HG03280 (cell line): ENCODE measurements around the gene TOR1AIP2.

Experiments used
- ATAC-seq: cut with Tn5 transposase; IDR thresholded peaks from one replicate; pipeline ENCODE4 v1.9.1; 2021; ENCODE audit warnings: mild to moderate bottlenecking, moderate library complexity; ENCODE audit not compliant: unreplicated experiment

Gene TOR1AIP2

DNA sequence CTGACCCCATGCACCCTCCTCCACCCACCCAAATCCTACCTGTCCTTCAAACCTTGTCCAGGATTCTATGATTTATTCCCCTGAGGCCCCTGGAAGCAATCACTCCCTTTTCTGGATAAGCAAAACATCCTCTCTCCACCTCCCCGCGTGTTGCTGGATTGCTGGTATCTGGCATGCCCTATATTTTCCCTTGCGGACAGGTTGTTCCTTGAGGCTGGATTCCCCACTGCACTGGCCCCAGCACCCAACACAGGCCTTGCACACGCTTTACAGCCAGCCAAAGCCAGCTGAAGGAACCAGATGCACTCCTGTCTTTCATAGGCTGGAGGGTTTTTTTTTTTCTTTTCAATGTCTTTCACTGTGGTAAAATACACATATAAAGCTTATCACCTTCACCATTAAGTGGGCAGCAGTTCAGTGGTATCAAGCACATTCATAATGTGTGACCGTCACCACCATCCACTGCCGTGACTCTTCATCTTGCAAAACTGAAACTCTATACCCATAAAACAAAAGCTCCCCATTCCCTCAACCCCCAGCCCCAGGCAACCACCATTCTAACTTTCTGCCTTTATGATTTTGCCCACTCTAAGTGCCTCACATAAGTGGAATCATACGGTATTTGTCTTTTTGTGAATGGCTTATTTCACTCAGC, 50.9 kb downstream of the TOR1AIP2 start:
- no peak for ATAC-seq

DNA sequence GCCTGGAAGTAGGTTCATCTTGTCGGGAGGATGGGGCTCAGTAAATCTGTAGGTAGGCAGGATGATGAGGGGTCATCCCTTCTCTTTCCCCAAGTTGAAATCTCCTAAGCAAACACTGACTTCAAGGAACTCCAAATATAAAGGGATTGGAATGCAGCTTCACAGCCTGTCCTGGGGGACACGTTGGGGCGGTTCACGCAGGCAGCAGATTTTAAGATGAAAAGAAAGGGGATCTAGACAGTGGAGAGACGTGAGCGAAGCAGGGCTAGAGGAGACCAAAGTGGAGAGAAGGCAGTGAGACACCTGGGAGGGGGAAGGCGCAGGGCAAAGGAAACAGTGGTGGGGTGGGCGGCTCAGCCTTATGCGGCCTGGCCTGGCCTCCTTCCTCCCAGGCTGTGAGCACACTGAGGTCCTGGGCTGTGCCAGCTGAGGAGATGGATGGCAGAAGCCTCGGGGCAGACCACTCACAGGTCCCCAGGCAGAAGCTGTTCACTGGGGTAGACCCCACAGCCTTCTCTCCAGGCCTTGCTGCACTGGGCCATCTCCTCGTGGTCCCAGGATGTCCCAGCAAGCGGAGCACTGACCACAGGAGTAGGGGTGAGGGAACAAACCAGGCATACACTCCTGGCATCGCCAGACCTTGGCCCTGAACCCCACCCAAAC, 51.7 kb downstream of the TOR1AIP2 start:
- ATAC-seq: no peak

DNA sequence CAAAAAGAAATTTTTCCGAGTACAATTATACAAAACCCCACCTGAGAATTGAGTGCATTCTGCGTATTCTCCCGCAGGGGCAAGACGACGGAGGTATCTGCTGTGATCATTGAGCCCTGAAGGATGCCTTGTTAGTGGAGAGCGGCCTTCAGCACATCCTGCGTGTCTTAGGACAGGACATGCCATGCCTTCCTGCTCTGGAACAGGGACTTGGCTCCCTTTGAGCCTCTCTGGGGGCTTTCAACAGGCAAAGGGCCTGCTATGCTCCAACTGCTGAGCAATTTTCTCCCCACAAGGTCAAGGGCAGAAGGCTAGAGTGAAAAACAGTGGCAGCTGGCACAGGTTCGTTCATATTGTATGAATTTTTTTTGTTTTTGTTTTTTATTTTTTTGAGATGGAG, 52.4 kb downstream of the TOR1AIP2 start:
- no peak for ATAC-seq

DNA sequence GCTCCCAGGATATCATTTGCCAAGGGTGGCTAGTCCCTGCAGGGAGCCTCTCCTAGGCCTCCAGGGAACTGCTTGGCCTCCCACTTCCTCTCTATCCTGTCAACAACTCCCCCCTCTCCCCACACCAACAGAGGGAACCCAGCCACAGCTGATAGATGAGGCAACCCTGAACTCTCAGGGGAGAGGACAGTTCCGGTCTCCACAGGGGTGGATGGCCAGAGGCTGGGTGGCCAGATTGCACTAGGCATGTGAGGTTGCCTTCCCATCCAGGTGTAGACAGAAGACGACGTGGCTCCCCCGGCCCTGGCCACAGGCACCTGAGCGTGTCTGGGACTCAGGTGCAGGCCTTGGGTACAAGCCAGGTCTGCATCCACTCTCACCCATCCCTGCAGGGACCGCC, 53.3 kb downstream of the TOR1AIP2 start:
- no peak for ATAC-seq

GRCh38 chr1:179823693-179824092, 53.9 kb downstream of the TOR1AIP2 start:
- no peak for ATAC-seq

- ATAC-seq: no peak
Observed at GRCh38 chr1:179822065-179822464, 55.5 kb downstream of the TOR1AIP2 start.

GRCh38 chr1:179821524-179821923, 56.1 kb downstream of the TOR1AIP2 start:
- no peak for ATAC-seq

DNA sequence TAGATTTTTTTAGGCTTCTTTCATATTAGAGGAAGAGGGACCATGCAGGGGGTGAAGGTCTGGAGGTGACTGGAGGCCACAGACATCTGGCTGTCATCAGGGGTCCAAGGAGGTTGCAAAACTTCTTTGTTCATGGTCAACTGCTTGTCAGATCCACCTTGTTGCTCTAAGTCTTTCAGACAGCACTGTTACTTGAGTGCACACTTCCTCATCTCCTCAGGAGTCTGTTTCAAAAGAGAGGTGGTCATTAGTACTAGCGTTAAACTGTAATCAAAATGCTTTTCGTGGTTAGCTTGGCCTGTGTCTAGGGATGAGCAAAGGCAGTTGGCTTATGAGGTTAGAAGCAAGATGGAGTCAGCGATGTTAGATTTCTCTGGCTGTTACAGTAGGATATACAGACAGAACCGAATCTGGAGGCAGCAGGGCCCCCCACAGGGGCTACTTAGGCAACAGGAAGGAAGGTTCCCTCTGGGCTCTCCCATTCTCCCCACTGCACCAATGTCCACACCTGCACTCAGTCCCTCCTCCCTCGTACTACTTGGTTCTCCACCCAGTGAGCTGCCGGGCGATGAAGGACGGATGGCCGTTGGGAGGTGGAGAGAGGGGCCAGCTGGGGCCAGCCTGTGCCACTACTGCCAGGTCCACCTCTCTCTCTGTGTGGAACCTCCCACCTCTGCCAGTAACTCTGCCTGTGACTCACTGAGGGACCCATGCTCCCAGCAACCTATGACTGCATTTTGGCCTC, 57.2 kb downstream of the TOR1AIP2 start:
- no peak for ATAC-seq

GRCh38 chr1:179818743-179819173, 58.8 kb downstream of the TOR1AIP2 start:
- no peak for ATAC-seq

GRCh38 chr1:179818260-179818659, 59.3 kb downstream of the TOR1AIP2 start:
- no peak for ATAC-seq

- ATAC-seq: no peak
Observed at GRCh38 chr1:179817789-179818188, 59.8 kb downstream of the TOR1AIP2 start.

- no peak for ATAC-seq
Observed at GRCh38 chr1:179817056-179817455, 60.5 kb downstream of the TOR1AIP2 start.

GRCh38 chr1:179816196-179816960, 61.2 kb downstream of the TOR1AIP2 start:
- no peak for ATAC-seq

- no peak for ATAC-seq
Observed at GRCh38 chr1:179815641-179816040, 62.0 kb downstream of the TOR1AIP2 start.

DNA sequence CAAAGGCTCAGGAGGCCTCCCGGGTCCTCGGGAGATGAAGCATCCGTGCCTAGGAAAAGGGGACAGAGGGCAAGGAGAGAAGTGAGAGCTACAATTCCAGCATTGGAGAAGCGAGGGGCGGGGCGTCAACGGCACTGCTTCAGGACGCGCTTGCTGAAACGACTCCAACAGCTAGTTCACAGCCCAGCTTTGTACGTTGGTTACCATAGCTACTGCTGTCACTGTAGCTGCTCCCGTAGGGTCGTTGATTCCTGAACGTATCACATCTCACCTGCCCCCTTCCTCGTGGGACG, 63.1 kb downstream of the TOR1AIP2 start:
- peak; percentile 30 for ATAC-seq

GRCh38 chr1:179813626-179814545, 63.7 kb downstream of the TOR1AIP2 start:
- ATAC-seq: no peak

- no peak for ATAC-seq
Observed at GRCh38 chr1:179812501-179813292, 64.9 kb downstream of the TOR1AIP2 start.

- no peak for ATAC-seq
Observed at GRCh38 chr1:179810367-179810715, 67.3 kb downstream of the TOR1AIP2 start.

DNA sequence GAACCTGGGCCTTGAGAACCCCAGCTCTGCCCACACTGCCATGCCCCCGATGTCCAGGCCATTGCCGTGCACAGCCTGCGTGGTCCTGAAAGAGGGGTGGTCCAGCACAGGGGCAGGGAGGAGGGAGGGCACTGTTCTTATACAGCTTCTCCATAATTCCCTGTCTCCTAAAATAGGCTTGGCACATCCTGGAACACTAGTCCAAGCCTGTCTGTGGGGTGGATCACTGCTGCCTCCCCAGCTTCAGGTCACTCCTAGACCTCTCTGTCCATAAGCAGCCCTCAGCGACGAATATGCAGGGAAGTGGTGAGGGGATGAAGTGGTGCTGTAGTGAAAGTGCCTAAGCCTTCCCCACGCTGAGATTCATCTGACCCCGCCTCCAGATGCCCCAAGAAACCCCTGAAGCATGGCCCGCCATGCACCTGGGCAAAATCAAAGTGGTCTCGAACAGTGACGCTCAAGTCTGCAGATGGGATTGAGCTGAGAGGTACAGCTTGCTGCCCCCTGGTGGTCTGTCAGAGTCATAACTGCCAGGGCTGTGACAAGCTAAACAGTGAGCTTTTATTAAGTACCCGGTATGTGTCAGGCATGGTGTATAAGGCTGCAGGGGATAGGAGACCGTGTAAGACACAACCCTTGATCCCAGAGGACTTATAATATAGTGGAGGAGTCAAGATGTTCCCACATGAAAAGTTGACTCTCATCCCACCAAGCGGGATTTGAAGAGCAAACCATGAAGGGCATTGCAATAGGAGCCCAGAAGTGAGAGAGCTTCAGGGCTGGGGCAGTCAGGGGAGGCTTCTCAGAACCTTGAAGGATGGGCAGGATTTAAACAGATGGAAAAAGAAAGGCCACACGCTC, 67.9 kb downstream of the TOR1AIP2 start:
- ATAC-seq: peak; percentile 74
